ENCODE results near the gene CLRN1.

DNA sequence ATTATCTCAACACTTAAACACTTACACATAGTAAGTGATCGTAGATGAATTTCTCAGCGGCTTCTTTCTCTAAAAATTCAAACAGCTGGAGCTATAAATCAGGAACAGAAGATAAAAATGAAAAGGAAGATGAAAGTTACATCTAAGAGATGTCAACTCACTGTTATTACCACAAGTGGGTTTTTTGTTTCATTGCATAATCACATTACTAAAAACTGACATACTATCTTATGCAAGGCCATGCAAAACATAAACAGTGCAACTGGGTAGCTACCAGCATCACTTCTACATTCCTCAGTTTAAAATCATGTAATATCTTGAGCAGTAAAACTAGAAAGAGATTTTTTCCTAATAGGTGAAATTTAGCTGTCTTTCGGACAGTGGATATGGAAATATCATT lies 82.2 kb downstream of the CLRN1 start:
- TF ChIP-seq, protein P1, sequence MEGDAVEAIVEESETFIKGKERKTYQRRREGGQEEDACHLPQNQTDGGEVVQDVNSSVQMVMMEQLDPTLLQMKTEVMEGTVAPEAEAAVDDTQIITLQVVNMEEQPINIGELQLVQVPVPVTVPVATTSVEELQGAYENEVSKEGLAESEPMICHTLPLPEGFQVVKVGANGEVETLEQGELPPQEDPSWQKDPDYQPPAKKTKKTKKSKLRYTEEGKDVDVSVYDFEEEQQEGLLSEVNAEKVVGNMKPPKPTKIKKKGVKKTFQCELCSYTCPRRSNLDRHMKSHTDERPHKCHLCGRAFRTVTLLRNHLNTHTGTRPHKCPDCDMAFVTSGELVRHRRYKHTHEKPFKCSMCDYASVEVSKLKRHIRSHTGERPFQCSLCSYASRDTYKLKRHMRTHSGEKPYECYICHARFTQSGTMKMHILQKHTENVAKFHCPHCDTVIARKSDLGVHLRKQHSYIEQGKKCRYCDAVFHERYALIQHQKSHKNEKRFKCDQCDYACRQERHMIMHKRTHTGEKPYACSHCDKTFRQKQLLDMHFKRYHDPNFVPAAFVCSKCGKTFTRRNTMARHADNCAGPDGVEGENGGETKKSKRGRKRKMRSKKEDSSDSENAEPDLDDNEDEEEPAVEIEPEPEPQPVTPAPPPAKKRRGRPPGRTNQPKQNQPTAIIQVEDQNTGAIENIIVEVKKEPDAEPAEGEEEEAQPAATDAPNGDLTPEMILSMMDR (IDR thresholded peaks at IDR 0.05 in 8 of 11, conservative IDR thresholded peaks at IDR 0.05 in 3 of 11), result no peak
- TF ChIP-seq POLR2A (IDR thresholded peaks at IDR 0.05), result no peak
